ENCODE results near the gene DHRS2. TPM values are rescaled to one million over a fixed set of nuclear protein-coding genes. Genes with fewer than 3 reads are reported as not detected.
A peak's percentile ranks its signal among the peaks of the same experiment; 100 is the strongest.

Gene DHRS2
- total and polyA plus RNA-seq, 2 of the 13 experiments (the other 11 are each of a cell fraction or from before 2014, with no cell fraction given), result 1,621 to 3,021 TPM

- intact Hi-C loops (cut with micrococcal nuclease; ENCODE audit: unreplicated experiment) (loop anchor here (10.0 kb wide), 1 partner anchor 1800 kb away; no protein-coding TSS in a partner anchor), in situ Hi-C loops (cut with HindIII; ENCODE audit: extremely low pct_ligation_motif_present, low pct_unique_long_range_greater_than_20kb) (no loop called here)
- H3K9me3 ChIP-seq (ENCODE audit: low read length), result peaks cover 10% of the 10 kb centered on the region; the same call in 1 of the 2 replicates
- H3K36me3 ChIP-seq (replicated peaks in 1 of 2; ENCODE audit: control insufficient read depth in 1 of 2, insufficient read depth in 2 of 2, low read length in 2 of 2), result no peaks in the 10 kb centered on the region
- H3K4me3 ChIP-seq (replicated peaks in 1 of 3; ENCODE audit: insufficient read depth in 1 of 3, low read depth in 2 of 3, low read length in 3 of 3), result peak overlapping the region; percentile 14 to 43 (median 25); a peak in 5 of 6 replicates
- FAIRE-seq (no peak), ATAC-seq (peak; percentile 76), DNase-seq (ENCODE audit: low spot score) (peak; percentile 70)
- H3K27me3 ChIP-seq (ENCODE audit: control insufficient read depth in 1 of 2, insufficient read depth in 2 of 2, low read length in 2 of 2), result no peaks in the 10 kb centered on the region
- H3K4me1 ChIP-seq (ENCODE audit: insufficient read depth, low read length), result peaks cover 66% of the 10 kb centered on the region
- H4K20me1 ChIP-seq (ENCODE audit: insufficient read depth, low read length), result no peaks in the 10 kb centered on the region
- POLR2A ChIA-PET, result interaction anchor here (0.7 to 5.4 kb wide), 31 partner anchors 10 to 716 kb away, joined by 3 to 60 read pairs (median 5); partner anchors contain the start of genes DCAF11, DHRS2, DHRS4 and EMC9
- H3K9ac ChIP-seq (ENCODE audit: insufficient read depth, low read depth, low read length), result peak overlapping the region; percentile 63
- peak overlapping the region; percentile 62 for H2AFZ ChIP-seq (ENCODE audit: low read length)
- BruUV-seq (replicated peaks), result TSS peak; percentile 88
- H3K79me2 ChIP-seq (ENCODE audit: insufficient read depth, low read length), result no peaks in the 10 kb centered on the region
- H3K27ac ChIP-seq (ENCODE audit: extremely low read length, insufficient read depth, low read length), result peak overlapping the region; percentile 37
- CTCF ChIA-PET (ENCODE audit: low intra/inter-chr PET ratio, low total read pairs), result no interaction called here
- WGBS (ENCODE audit: low lambda C conversion rate), result 9% methylated on average over 8 of the region's 8 CpGs
- peak overlapping the region; percentile 84 for H3K4me2 ChIP-seq (ENCODE audit: low read depth, low read length)
- TF ChIP-seq ZNF572 (CRISPR knock-in tag; IDR thresholded peaks at IDR 0.05), result no peak
- TF ChIP-seq ZMYM3 (CRISPR knock-in tag; IDR thresholded peaks at IDR 0.05), result 0 out of 2 replicates have a peak, but pooled peaks have one; percentile 1
- no peak for TF ChIP-seq HNRNPLL (IDR thresholded peaks at IDR 0.05; ENCODE audit: low read depth, low read length, poor library complexity, severe bottlenecking)
- TF ChIP-seq, protein P1, sequence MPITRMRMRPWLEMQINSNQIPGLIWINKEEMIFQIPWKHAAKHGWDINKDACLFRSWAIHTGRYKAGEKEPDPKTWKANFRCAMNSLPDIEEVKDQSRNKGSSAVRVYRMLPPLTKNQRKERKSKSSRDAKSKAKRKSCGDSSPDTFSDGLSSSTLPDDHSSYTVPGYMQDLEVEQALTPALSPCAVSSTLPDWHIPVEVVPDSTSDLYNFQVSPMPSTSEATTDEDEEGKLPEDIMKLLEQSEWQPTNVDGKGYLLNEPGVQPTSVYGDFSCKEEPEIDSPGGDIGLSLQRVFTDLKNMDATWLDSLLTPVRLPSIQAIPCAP (CRISPR knock-in tag; IDR thresholded peaks at IDR 0.05; ENCODE audit: low read depth), result no peak
- TF ChIP-seq NR3C1 (CRISPR knock-in tag; IDR thresholded peaks at IDR 0.05), result no peak
- TF ChIP-seq, protein P2, sequence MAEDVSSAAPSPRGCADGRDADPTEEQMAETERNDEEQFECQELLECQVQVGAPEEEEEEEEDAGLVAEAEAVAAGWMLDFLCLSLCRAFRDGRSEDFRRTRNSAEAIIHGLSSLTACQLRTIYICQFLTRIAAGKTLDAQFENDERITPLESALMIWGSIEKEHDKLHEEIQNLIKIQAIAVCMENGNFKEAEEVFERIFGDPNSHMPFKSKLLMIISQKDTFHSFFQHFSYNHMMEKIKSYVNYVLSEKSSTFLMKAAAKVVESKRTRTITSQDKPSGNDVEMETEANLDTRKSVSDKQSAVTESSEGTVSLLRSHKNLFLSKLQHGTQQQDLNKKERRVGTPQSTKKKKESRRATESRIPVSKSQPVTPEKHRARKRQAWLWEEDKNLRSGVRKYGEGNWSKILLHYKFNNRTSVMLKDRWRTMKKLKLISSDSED (CRISPR knock-in tag; IDR thresholded peaks at IDR 0.05), result no peak
- 0 out of 2 replicates have a peak, but pooled peaks have one; percentile 12 for TF ChIP-seq SATB2 (CRISPR knock-in tag; IDR thresholded peaks at IDR 0.05)
- 0 out of 2 replicates have a peak, but pooled peaks have one; percentile 22 for TF ChIP-seq CCDC6 (CRISPR knock-in tag; IDR thresholded peaks at IDR 0.05)
- TF ChIP-seq NFKB2 (CRISPR knock-in tag; IDR thresholded peaks at IDR 0.05; ENCODE audit: borderline replicate concordance), result peak; percentile 29; the same call in 1 of the 2 replicates
- TF ChIP-seq DMAP1 (CRISPR knock-in tag; IDR thresholded peaks at IDR 0.05), result 0 out of 2 replicates have a peak, but pooled peaks have one; percentile 41
- 0 out of 2 replicates have a peak, but pooled peaks have one; percentile 45 for TF ChIP-seq TP53 (CRISPR knock-in tag; conservative IDR thresholded peaks at IDR 0.05)
- 0 out of 2 replicates have a peak, but pooled peaks have one; percentile 18 for TF ChIP-seq ZNF766 (CRISPR knock-in tag; IDR thresholded peaks at IDR 0.05; ENCODE audit: borderline replicate concordance)
- no peak for TF ChIP-seq JUND (CRISPR knock-in tag; IDR thresholded peaks at IDR 0.05)
- no peak for TF ChIP-seq ZNF121 (CRISPR knock-in tag; IDR thresholded peaks at IDR 0.05)
- TF ChIP-seq ISX (CRISPR knock-in tag; conservative IDR thresholded peaks at IDR 0.05), result no peak
- TF ChIP-seq ZNF180 (CRISPR knock-in tag; IDR thresholded peaks at IDR 0.05; ENCODE audit: borderline replicate concordance, low read depth), result no peak
- peak; percentile 50; the same call in 1 of the 2 replicates for TF ChIP-seq ZMYM4 (CRISPR knock-in tag; IDR thresholded peaks at IDR 0.05)
- TF ChIP-seq ZNF253 (CRISPR knock-in tag; IDR thresholded peaks at IDR 0.05; ENCODE audit: borderline replicate concordance), result no peak
- TF ChIP-seq ZNF101 (CRISPR knock-in tag; IDR thresholded peaks at IDR 0.05; ENCODE audit: borderline replicate concordance, low read depth), result no peak; the same call in 1 of the 2 replicates
- TF ChIP-seq EED (CRISPR knock-in tag; IDR thresholded peaks at IDR 0.05), result peak; percentile 66; the same call in 1 of the 2 replicates
These were observed 58.2 kb downstream of the DHRS2 start for GRCh38 chr14:23694085-23694948.

Measured in HepG2 (cell line).